ENCODE results near the gene LZTR1.

- TF ChIP-seq, protein P1, sequence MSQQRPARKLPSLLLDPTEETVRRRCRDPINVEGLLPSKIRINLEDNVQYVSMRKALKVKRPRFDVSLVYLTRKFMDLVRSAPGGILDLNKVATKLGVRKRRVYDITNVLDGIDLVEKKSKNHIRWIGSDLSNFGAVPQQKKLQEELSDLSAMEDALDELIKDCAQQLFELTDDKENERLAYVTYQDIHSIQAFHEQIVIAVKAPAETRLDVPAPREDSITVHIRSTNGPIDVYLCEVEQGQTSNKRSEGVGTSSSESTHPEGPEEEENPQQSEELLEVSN (IDR thresholded peaks at IDR 0.05; ENCODE audit: borderline replicate concordance, low read depth): no peak
- TF ChIP-seq CTCF (IDR thresholded peaks at IDR 0.05) (no peak), JUNB (IDR thresholded peaks at IDR 0.05) (no peak), BHLHE40 (IDR thresholded peaks at IDR 0.05; ENCODE audit: low read depth, low read length) (no peak), CEBPB (IDR thresholded peaks at IDR 0.05) (no peak), POLR2A (IDR thresholded peaks at IDR 0.05; ENCODE audit: low read length) (no peak), CHD2 (IDR thresholded peaks at IDR 0.05; ENCODE audit: low read length, partially characterized antibody) (no peak), CBX8 (IDR thresholded peaks at IDR 0.05) (no peak), EP300 (IDR thresholded peaks at IDR 0.05) (no peak), RCOR1 (IDR thresholded peaks at IDR 0.05; ENCODE audit: low read depth, low read length) (no peak), KDM1A (IDR thresholded peaks at IDR 0.05; ENCODE audit: low read depth) (no peak), HMGXB4 (CRISPR knock-in tag; IDR thresholded peaks at IDR 0.05; ENCODE audit: borderline replicate concordance) (no peak), SMC3 (IDR thresholded peaks at IDR 0.05) (no peak)
- TF ChIP-seq, protein P2, sequence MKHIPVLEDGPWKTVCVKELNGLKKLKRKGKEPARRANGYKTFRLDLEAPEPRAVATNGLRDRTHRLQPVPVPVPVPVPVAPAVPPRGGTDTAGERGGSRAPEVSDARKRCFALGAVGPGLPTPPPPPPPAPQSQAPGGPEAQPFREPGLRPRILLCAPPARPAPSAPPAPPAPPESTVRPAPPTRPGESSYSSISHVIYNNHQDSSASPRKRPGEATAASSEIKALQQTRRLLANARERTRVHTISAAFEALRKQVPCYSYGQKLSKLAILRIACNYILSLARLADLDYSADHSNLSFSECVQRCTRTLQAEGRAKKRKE (CRISPR knock-in tag; IDR thresholded peaks at IDR 0.05; ENCODE audit: low read depth): no peak
Observed at GRCh38 chr22:20940904-20941385, 41.2 kb upstream of the LZTR1 start.

All from A549 (cell line).